Fibroblast of lung (primary cell): Measurements from ENCODE around the gene PRDX5.

ENCODE experiments used
- CTCF ChIP-seq, 2 donors: IDR thresholded peaks in 1 of 2; conservative IDR thresholded peaks in 1 of 2; 1 replicate in 1 of 2; 2 replicates in 1 of 2; pipeline ENCODE4 v1.5.1; 2011 to 2012; ENCODE audit warnings: low read length in 2 of 2, control low read depth in 1 of 2, inconsistent platforms in 1 of 2, low read depth in 1 of 2, mild to moderate bottlenecking in 1 of 2
- EZH2 ChIP-seq: IDR thresholded peaks from 2 replicates; pipeline ENCODE4 v1.5.1; 2012; ENCODE audit warnings: low read length, control low read depth, mild to moderate bottlenecking; ENCODE audit errors: missing control alignments

DNA sequence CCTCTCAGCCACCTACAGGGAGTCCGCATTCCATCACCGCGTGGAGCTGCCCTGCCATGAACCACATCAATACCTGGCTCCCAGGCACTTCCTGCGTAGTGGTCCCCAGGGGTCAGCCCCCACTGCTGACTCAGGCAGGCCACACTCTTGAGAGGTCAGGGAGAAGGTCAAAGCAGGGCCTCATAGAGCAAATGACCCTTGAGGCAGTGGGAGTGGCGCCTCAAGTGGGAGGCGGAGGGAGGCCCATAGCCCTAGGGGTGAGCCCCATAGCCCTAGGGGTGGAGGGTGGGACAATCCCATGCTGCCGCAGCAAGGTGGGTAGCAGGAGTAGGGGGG is 5.0 kb downstream of the PRDX5 start:
- TF ChIP-seq CTCF (conservative IDR thresholded peaks at IDR 0.05 in 1 of 2, IDR thresholded peaks at IDR 0.05 in 1 of 2; ENCODE audit: low read depth in 1 of 2, low read length in 2 of 2): no peak
- TF ChIP-seq EZH2: no peak
